IMR-90 (cell line): ENCODE data around the gene HOXA3. TPM values are rescaled to one million over a fixed set of nuclear protein-coding genes. Genes with fewer than 3 reads are reported as not detected.

Experiments
- RCOR1 ChIP-seq: IDR thresholded peaks from 2 replicates; pipeline ENCODE4 v1.6.1; 2012; ENCODE audit warnings: mild to moderate bottlenecking, low read length, improper control_type of control experiment; ENCODE audit not compliant: insufficient replicate concordance
- RFX5 ChIP-seq: IDR thresholded peaks from 2 replicates; pipeline ENCODE4 v1.8.0; 2012; ENCODE audit warnings: low read depth, mild to moderate bottlenecking, low read length, moderate library complexity
- polyA plus RNA-seq, 3 experiments: library from polyadenylated mRNA; depleted of rRNA; stranded (reverse); fragments of >200 nt; gene quantifications; 2 replicates each; pipeline ENCODE4 v1.2.3, GENCODE V29; 2012; ENCODE audit warnings: low replicate concordance in 1 of 3
- total RNA-seq: library from RNA; depleted of rRNA; stranded (reverse); fragments of >200 nt; gene quantifications from 2 replicates; pipeline ENCODE4 v1.2.3, GENCODE V29; 2012
- TF ChIP-seq, protein P1 (sequence below): fragments of 150-350 bp; IDR thresholded peaks from 2 replicates; pipeline ENCODE4 v1.6.1; 2016; ENCODE audit warnings: low read depth, mild to moderate bottlenecking, low read length, moderate library complexity, borderline replicate concordance

The HOXA3 gene
- total and polyA plus RNA-seq, 2 of the 4 experiments (the other 2 are of a cell fraction), result 0.90 to 5.4 TPM

DNA sequence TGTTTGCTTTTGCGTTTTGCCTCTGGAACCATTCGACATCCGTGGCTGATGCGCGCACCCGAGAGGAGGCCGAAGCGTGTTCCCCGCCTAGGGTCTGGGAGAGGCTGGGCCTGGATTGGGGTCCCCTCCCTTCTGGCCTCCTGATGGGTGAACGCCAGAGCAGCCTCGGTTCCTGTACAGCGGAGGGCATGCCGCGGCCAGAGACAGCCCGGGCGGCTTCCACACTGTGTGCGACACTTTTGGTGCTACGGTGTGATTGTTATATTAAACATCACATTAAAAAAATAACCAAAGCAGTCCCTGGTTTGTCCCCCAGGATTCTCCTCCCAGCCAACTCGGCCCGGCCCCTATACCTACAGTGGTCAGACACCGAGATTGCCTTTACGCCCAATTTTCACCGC is 7.8 kb upstream of the HOXA3 start (continued):
- TF ChIP-seq, protein P1, sequence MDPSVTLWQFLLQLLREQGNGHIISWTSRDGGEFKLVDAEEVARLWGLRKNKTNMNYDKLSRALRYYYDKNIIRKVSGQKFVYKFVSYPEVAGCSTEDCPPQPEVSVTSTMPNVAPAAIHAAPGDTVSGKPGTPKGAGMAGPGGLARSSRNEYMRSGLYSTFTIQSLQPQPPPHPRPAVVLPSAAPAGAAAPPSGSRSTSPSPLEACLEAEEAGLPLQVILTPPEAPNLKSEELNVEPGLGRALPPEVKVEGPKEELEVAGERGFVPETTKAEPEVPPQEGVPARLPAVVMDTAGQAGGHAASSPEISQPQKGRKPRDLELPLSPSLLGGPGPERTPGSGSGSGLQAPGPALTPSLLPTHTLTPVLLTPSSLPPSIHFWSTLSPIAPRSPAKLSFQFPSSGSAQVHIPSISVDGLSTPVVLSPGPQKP, result no peak
- TF ChIP-seq RCOR1 (no peak), RFX5 (no peak)
